ENCODE data around the gene DIDO1. TPM values are rescaled to one million over a fixed set of nuclear protein-coding genes. Genes with fewer than 3 reads are reported as not detected.
"Not testable (repeated sequence)": the region's sequence is repeated elsewhere in the genome, so short reads cannot be mapped to it uniquely, and the experiment has no call there.

Gene DIDO1
- total RNA-seq, 1 experiment from 2014 or later, result 77.1 TPM

DNA sequence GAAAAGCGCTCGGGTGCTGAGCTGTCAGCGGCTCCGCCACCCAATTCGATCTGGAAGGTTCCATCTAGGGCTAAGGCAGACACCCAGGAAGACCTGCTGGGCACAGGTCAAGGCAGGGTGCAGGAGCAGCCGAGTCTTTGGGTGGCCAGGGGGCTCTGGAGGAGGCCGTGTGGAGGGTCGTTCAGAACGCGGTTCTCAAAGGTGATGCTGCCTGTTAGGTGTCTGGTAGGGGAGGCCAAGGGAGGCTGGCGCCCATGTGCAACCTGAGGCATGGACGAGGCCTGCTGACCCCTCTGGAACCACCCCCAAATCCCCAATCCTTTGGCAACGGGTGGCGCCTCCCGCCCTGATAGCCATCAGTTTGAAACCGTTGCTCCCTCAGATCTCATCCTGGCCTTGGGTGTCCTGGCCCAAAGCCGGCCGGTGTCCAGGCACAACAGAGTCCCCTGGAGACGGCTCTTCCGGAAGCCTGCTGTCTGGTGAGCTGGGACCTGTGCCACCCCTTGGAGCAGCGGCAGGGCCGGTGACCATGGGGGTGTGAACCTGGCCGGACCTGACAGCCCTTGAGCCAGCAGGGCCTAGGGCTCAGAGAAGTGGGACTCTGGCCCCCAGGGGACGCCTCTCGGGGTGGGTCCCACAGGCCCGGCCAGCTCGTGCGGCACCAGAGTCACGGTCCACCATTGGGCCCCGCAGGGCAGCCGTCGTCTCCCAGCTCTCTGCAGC, 36.7 kb upstream of the DIDO1 start:
- TF ChIP-seq, protein P1, sequence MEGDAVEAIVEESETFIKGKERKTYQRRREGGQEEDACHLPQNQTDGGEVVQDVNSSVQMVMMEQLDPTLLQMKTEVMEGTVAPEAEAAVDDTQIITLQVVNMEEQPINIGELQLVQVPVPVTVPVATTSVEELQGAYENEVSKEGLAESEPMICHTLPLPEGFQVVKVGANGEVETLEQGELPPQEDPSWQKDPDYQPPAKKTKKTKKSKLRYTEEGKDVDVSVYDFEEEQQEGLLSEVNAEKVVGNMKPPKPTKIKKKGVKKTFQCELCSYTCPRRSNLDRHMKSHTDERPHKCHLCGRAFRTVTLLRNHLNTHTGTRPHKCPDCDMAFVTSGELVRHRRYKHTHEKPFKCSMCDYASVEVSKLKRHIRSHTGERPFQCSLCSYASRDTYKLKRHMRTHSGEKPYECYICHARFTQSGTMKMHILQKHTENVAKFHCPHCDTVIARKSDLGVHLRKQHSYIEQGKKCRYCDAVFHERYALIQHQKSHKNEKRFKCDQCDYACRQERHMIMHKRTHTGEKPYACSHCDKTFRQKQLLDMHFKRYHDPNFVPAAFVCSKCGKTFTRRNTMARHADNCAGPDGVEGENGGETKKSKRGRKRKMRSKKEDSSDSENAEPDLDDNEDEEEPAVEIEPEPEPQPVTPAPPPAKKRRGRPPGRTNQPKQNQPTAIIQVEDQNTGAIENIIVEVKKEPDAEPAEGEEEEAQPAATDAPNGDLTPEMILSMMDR (IDR thresholded peaks at IDR 0.05; ENCODE audit: unreplicated experiment), result no peak
- Mint-ChIP-seq H3K9me3 (ENCODE audit: low read depth, unreplicated experiment) (no peaks in the 10 kb centered on the region), H3K36me3 (ENCODE audit: insufficient read depth, unreplicated experiment) (peaks cover 20% of the 10 kb centered on the region), H3K27me3 (ENCODE audit: unreplicated experiment) (no peaks in the 10 kb centered on the region), H3K4me3 (ENCODE audit: low read depth, unreplicated experiment) (no peak overlapping the region), H3K4me1 (ENCODE audit: low read depth, unreplicated experiment) (no peaks in the 10 kb centered on the region), H3K27ac (ENCODE audit: unreplicated experiment) (no peak overlapping the region)
- CTCF ChIA-PET, result no interaction called here
- no TSS peak for BruUV-seq (replicated peaks)
- intact Hi-C loops (cut with micrococcal nuclease; ENCODE audit: unreplicated experiment), result no loop called here
- no peak for DNase-seq

DNA sequence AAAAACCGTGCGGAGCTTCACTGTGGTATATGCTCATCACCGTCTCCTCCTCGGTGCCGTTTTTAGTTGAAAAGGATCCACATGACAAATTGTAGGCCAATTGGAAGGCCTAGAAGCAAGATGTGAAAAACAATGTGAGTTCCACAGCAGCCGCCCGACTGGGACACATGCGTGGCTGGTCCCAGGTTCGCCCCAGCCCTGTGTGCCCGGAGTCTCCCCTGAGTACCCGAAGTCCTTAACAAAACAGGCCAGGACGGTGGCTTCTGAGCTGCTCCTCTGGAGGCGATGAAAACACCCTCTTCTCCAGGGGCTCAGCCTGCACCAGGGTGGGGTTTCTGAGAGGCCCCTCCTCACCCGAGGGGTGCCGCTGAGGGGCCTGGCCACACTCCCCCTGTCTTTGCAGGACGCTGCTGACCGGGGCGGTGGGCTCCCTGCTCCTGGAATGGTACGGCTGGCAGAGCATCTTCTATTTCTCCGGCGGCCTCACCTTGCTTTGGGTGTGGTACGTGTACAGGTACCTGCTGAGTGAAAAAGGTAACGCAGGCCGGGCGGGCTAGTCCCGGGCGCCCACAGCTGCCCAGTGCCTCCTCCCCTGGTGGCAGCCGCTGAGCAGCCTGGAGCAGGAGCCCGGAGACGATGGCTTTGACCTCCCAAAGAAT, 36.0 kb upstream of the DIDO1 start:
- BruUV-seq (replicated peaks), result no TSS peak
- TF ChIP-seq, protein P1 (IDR thresholded peaks at IDR 0.05; ENCODE audit: unreplicated experiment), result no peak
- no peak overlapping the region for H3K27ac Mint-ChIP-seq (ENCODE audit: unreplicated experiment)
- intact Hi-C loops (cut with micrococcal nuclease; ENCODE audit: unreplicated experiment), result no loop called here
- CTCF ChIA-PET, result no interaction called here
- no peaks in the 10 kb centered on the region for H3K27me3 Mint-ChIP-seq (ENCODE audit: unreplicated experiment)
- H3K36me3 Mint-ChIP-seq (ENCODE audit: insufficient read depth, unreplicated experiment), result peaks cover 26% of the 10 kb centered on the region
- no peaks in the 10 kb centered on the region for H3K9me3 Mint-ChIP-seq (ENCODE audit: low read depth, unreplicated experiment)
- H3K4me3 Mint-ChIP-seq (ENCODE audit: low read depth, unreplicated experiment), result no peak overlapping the region
- no peak for DNase-seq
- no peaks in the 10 kb centered on the region for H3K4me1 Mint-ChIP-seq (ENCODE audit: low read depth, unreplicated experiment)

DNA sequence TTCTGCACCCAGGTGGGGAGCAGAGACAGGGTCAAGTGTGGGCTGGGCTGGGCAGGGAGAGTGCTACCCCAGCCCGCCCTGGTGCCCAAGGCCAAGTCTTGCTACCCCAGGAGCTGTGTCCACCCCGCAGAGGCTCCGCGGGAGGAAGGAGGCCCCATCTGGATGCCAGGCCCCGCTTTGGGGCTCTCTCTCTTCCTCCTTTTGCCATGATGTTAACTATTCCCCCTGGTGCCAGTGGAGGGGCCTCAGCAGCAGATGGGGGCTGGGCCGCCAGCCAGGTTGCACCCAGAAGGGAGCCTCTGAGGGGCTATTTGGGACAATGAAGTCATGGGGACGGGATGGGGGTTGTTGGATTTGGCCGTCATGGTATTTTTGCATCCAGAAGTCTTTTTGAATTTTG, 35.5 kb upstream of the DIDO1 start:
- no peaks in the 10 kb centered on the region for H3K27me3 Mint-ChIP-seq (ENCODE audit: unreplicated experiment)
- CTCF ChIA-PET, result interaction anchor here (1.0 kb wide), 1 partner anchor 47 kb away, joined by 3 read pairs; no protein-coding TSS in a partner anchor
- BruUV-seq (replicated peaks), result no TSS peak
- H3K4me1 Mint-ChIP-seq (ENCODE audit: low read depth, unreplicated experiment), result no peaks in the 10 kb centered on the region
- DNase-seq, result no peak
- TF ChIP-seq, protein P1 (IDR thresholded peaks at IDR 0.05; ENCODE audit: unreplicated experiment), result no peak
- peaks cover 28% of the 10 kb centered on the region for H3K36me3 Mint-ChIP-seq (ENCODE audit: insufficient read depth, unreplicated experiment)
- intact Hi-C loops (cut with micrococcal nuclease; ENCODE audit: unreplicated experiment), result no loop called here
- H3K4me3 Mint-ChIP-seq (ENCODE audit: low read depth, unreplicated experiment), result no peak overlapping the region
- H3K27ac Mint-ChIP-seq (ENCODE audit: unreplicated experiment), result no peak overlapping the region
- no peaks in the 10 kb centered on the region for H3K9me3 Mint-ChIP-seq (ENCODE audit: low read depth, unreplicated experiment)

DNA sequence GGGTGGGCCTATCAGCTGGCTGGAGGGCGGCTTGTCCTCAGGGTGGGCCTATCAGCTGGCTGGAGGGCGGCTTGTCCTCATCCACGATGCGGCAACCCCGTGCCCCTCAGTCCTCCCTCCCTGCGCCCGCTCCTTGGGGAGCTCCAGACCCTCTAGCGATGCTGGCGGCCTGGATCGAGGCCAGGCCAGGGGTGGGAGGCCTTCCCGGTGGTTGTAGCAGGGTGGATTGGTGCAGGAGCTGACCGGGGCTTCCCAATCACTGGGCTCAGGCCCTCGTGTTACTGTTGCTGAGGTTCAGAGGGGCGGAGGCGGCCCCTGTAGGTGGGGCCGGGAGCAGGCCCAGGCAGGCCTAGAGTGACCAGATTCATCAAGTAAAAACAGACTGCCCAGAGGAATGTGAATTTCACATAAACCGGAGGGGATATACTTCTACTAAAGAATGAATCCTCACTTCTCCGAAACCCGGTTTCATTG, 35.0 kb upstream of the DIDO1 start:
- H3K4me1 Mint-ChIP-seq (ENCODE audit: low read depth, unreplicated experiment), result no peaks in the 10 kb centered on the region
- no peaks in the 10 kb centered on the region for H3K9me3 Mint-ChIP-seq (ENCODE audit: low read depth, unreplicated experiment)
- intact Hi-C loops (cut with micrococcal nuclease; ENCODE audit: unreplicated experiment), result no loop called here
- H3K27ac Mint-ChIP-seq (ENCODE audit: unreplicated experiment), result no peak overlapping the region
- CTCF ChIA-PET, result interaction anchor here (1.0 kb wide), 1 partner anchor 48 kb away, joined by 3 read pairs; no protein-coding TSS in a partner anchor
- H3K27me3 Mint-ChIP-seq (ENCODE audit: unreplicated experiment), result no peaks in the 10 kb centered on the region
- TF ChIP-seq, protein P1 (IDR thresholded peaks at IDR 0.05; ENCODE audit: unreplicated experiment), result no peak
- no peak overlapping the region for H3K4me3 Mint-ChIP-seq (ENCODE audit: low read depth, unreplicated experiment)
- peaks cover 29% of the 10 kb centered on the region for H3K36me3 Mint-ChIP-seq (ENCODE audit: insufficient read depth, unreplicated experiment)
- no peak for DNase-seq
- no TSS peak for BruUV-seq (replicated peaks)

DNA sequence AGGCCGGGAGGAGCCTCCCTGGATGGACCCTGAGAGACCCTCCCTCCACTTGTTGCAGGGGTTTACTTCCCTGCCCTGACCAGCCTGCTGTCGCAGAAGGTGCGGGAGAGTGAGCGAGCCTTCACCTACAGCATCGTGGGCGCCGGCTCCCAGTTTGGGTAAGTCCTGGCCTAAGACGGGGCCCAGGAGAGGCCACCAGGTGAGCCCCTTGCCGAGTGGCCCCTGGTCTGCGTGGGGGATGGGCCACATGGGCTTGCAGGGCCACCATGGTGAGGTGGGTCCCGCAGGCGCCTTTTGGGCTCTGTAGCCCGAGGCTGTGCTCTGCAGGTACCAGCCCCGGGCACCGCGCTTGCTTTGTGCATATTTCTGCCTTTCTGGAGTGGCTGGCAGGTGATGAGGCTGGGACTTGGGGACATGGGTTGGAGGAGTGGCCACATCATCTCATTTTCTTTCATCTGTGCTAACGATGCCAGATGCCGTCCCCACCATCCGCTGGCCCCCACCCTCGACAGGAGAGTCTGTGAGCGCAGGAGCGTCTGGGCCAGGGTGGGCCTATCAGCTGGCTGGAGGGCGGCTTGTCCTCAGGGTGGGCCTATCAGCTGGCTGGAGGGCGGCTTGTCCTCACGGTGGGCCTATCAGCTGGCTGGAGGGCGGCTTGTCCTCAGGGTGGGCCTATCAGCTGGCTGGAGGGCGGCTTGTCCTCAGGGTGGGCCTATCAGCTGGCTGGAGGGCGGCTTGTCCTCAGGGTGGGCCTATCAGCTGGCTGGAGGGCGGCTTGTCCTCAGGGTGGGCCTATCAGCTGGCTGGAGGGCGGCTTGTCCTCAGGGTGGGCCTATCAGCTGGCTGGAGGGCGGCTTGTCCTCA, 34.4 kb upstream of the DIDO1 start:
- BruUV-seq (replicated peaks); H3K4me3 Mint-ChIP-seq (ENCODE audit: low read depth, unreplicated experiment); H3K9me3 Mint-ChIP-seq (ENCODE audit: low read depth, unreplicated experiment); DNase-seq; H3K27me3 Mint-ChIP-seq (ENCODE audit: unreplicated experiment); H3K27ac Mint-ChIP-seq (ENCODE audit: unreplicated experiment); intact Hi-C loops (cut with micrococcal nuclease; ENCODE audit: unreplicated experiment); H3K4me1 Mint-ChIP-seq (ENCODE audit: low read depth, unreplicated experiment): not testable (repeated sequence)
- CTCF ChIA-PET, result interaction anchor here (1.0 kb wide), 1 partner anchor 48 kb away, joined by 3 read pairs; no protein-coding TSS in a partner anchor
- peaks cover 31% of the 10 kb centered on the region for H3K36me3 Mint-ChIP-seq (ENCODE audit: insufficient read depth, unreplicated experiment)

All from Calu3 (cell line).